HepG2 (cell line): ENCODE results near the gene TRANK1. TPM values are rescaled to one million over a fixed set of nuclear protein-coding genes. Genes with fewer than 3 reads are reported as not detected.

Experiments
- ARNTL ChIP-seq: sonication (generic); formaldehyde crosslinking; IDR thresholded peaks from 2 replicates; pipeline ENCODE4 v1.4.0; 2020; ENCODE audit warnings: mild to moderate bottlenecking, missing genetic modification reagents
- CHD4 ChIP-seq: fragments of 200-600 bp; sonication (generic); IDR thresholded peaks from 2 replicates; pipeline ENCODE4 v1.7.0; 2017; ENCODE audit warnings: mild to moderate bottlenecking, low read length, borderline replicate concordance
- HNRNPLL ChIP-seq: fragments of 200-400 bp; formaldehyde crosslinking; IDR thresholded peaks from 2 replicates; pipeline ENCODE4 v1.6.1; 2017; ENCODE audit warnings: mild to moderate bottlenecking, low read depth, low read length; ENCODE audit not compliant: poor library complexity, severe bottlenecking
- MZF1 ChIP-seq: sonication (generic); formaldehyde crosslinking; IDR thresholded peaks from 2 replicates; pipeline ENCODE4 v1.8.1; 2023; ENCODE audit warnings: mild to moderate bottlenecking, missing genetic modification reagents, borderline replicate concordance
- NFYC ChIP-seq: IDR thresholded peaks from 2 replicates; pipeline ENCODE4 v1.6.1; 2016; ENCODE audit warnings: missing genetic modification reagents, missing compliant biosample characterization
- SIN3B ChIP-seq: fragments of 150-350 bp; IDR thresholded peaks from 2 replicates; pipeline ENCODE4 v1.6.1; 2014; ENCODE audit warnings: low read length
- ZFP37 ChIP-seq: sonication (generic); formaldehyde crosslinking; IDR thresholded peaks from 2 replicates; pipeline ENCODE4 v1.4.0; 2020; ENCODE audit warnings: missing genetic modification reagents, borderline replicate concordance
- ZFX ChIP-seq: sonication (generic); formaldehyde crosslinking; IDR thresholded peaks from 2 replicates; pipeline ENCODE4 v1.4.0; 2020; ENCODE audit warnings: mild to moderate bottlenecking, low read depth, missing genetic modification reagents, moderate library complexity
- ZKSCAN8 ChIP-seq: IDR thresholded peaks from 2 replicates; pipeline ENCODE4 v1.6.1; 2016; ENCODE audit warnings: borderline replicate concordance, missing genetic modification reagents, missing compliant biosample characterization
- polyA plus RNA-seq, 8 experiments: library from polyadenylated mRNA; depleted of rRNA in 3 of 8; stranded (reverse) in 7 of 8; unstranded in 1 of 8; fragments of >200 nt; fragmentation: Illumina TruSeq in 4 of 8; extraction: Trizol in 4 of 8; gene quantifications; 2 replicates each; pipeline versions ENCODE4 v1.2.1 to v1.2.3, GENCODE V29; 2011 to 2016; ENCODE audit warnings: low read depth in 4 of 8, missing spikeins in 1 of 8, mixed read lengths in 1 of 8; ENCODE audit not compliant: insufficient read depth in 1 of 8
- total RNA-seq, 5 experiments: library from RNA; depleted of rRNA; stranded (reverse); fragments of >200 nt; fragmentation: Illumina TruSeq; extraction: Trizol; gene quantifications; 2 replicates each; pipeline ENCODE4 v1.2.3, GENCODE V29; 2016; ENCODE audit warnings: low read depth in 1 of 5
- TF ChIP-seq, protein P1 (sequence below): sonication (generic); formaldehyde crosslinking; IDR thresholded peaks from 2 replicates; pipeline ENCODE4; 2020; ENCODE audit warnings: missing genetic modification reagents, mild to moderate bottlenecking, borderline replicate concordance
- TF ChIP-seq, protein P2 (sequence below): sonication (generic); formaldehyde crosslinking; IDR thresholded peaks from 2 replicates; pipeline ENCODE4 v1.8.1; 2023; ENCODE audit warnings: missing genetic modification reagents, mild to moderate bottlenecking, borderline replicate concordance
- TF ChIP-seq, protein P3 (sequence below): IDR thresholded peaks from 2 replicates; pipeline ENCODE4 v1.6.1; 2016; ENCODE audit warnings: missing compliant biosample characterization, missing genetic modification reagents, borderline replicate concordance
- TF ChIP-seq, protein P4 (sequence below): sonication (generic); formaldehyde crosslinking; IDR thresholded peaks from 2 replicates; pipeline ENCODE4 v1.4.0; 2020; ENCODE audit warnings: mild to moderate bottlenecking, missing genetic modification reagents
- TF ChIP-seq, protein P5 (sequence below): sonication (generic); formaldehyde crosslinking; IDR thresholded peaks from 2 replicates; pipeline ENCODE4 v1.8.0; 2022; ENCODE audit warnings: missing genetic modification reagents, mild to moderate bottlenecking, inconsistent platforms, borderline replicate concordance
- TF ChIP-seq, protein P6 (sequence below): sonication (generic); formaldehyde crosslinking; IDR thresholded peaks from 2 replicates; pipeline ENCODE4 v1.8.1; 2023; ENCODE audit warnings: missing genetic modification reagents, inconsistent platforms, borderline replicate concordance
- TF ChIP-seq, protein P7 (sequence below): sonication (generic); formaldehyde crosslinking; IDR thresholded peaks from 2 replicates; pipeline ENCODE4 v1.5.0; 2020; ENCODE audit warnings: mild to moderate bottlenecking, missing genetic modification reagents, moderate library complexity

The TRANK1 gene
- total and polyA plus RNA-seq, 2 of the 13 experiments (the other 11 are each of a cell fraction or from before 2014, with no cell fraction given) = 0.13 to 0.32 TPM

DNA sequence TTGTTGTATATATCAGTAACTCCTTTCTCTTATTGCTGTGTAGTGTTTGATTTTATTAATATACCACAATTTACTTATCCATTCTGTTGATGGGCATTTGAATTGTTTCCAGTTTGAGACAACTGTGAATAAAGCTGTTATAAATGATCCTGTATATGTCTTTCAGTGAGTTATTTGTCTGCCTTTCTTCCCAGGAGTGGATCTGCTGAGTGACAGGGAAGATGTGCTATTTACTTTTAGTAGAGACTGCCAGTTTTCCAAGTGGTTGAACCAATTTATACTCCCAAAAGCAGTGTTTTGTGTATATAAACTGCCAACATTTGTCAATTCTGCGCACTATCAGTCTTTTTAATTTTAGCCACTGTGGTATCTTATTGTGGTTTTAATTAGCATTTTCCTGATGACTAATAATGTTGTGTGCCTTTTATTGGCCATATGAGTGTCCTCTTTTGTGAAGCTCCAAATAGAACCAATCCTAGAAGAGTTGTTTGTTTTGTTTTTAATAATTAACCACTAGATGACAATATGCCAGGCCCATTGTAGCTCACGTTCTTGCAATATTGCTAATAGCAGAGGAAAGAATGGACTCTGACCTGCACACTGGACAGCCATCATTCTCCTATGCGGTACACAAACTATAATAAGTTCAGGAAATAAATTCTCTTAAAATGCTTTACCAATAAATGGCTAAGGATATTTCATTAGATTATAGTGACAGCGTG, 25.3 kb downstream of the TRANK1 start (continued):
- TF ChIP-seq, protein P1, sequence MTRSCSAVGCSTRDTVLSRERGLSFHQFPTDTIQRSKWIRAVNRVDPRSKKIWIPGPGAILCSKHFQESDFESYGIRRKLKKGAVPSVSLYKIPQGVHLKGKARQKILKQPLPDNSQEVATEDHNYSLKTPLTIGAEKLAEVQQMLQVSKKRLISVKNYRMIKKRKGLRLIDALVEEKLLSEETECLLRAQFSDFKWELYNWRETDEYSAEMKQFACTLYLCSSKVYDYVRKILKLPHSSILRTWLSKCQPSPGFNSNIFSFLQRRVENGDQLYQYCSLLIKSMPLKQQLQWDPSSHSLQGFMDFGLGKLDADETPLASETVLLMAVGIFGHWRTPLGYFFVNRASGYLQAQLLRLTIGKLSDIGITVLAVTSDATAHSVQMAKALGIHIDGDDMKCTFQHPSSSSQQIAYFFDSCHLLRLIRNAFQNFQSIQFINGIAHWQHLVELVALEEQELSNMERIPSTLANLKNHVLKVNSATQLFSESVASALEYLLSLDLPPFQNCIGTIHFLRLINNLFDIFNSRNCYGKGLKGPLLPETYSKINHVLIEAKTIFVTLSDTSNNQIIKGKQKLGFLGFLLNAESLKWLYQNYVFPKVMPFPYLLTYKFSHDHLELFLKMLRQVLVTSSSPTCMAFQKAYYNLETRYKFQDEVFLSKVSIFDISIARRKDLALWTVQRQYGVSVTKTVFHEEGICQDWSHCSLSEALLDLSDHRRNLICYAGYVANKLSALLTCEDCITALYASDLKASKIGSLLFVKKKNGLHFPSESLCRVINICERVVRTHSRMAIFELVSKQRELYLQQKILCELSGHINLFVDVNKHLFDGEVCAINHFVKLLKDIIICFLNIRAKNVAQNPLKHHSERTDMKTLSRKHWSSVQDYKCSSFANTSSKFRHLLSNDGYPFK (CRISPR knock-in tag) = no peak
- TF ChIP-seq ZFP37 (CRISPR knock-in tag) (no peak), ZKSCAN8 (CRISPR knock-in tag) (no peak), SIN3B (no peak), HNRNPLL (no peak), MZF1 (CRISPR knock-in tag) (no peak), NFYC (peak; percentile 20; the same call in 1 of the 2 replicates), CHD4 (no peak), ARNTL (no peak), ZFX (CRISPR knock-in tag) (no peak)
- TF ChIP-seq, protein P2, sequence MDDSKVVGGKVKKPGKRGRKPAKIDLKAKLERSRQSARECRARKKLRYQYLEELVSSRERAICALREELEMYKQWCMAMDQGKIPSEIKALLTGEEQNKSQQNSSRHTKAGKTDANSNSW (CRISPR knock-in tag) = no peak
- TF ChIP-seq, protein P3, sequence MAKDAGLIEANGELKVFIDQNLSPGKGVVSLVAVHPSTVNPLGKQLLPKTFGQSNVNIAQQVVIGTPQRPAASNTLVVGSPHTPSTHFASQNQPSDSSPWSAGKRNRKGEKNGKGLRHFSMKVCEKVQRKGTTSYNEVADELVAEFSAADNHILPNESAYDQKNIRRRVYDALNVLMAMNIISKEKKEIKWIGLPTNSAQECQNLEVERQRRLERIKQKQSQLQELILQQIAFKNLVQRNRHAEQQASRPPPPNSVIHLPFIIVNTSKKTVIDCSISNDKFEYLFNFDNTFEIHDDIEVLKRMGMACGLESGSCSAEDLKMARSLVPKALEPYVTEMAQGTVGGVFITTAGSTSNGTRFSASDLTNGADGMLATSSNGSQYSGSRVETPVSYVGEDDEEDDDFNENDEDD (CRISPR knock-in tag) = no peak
- TF ChIP-seq, protein P4, sequence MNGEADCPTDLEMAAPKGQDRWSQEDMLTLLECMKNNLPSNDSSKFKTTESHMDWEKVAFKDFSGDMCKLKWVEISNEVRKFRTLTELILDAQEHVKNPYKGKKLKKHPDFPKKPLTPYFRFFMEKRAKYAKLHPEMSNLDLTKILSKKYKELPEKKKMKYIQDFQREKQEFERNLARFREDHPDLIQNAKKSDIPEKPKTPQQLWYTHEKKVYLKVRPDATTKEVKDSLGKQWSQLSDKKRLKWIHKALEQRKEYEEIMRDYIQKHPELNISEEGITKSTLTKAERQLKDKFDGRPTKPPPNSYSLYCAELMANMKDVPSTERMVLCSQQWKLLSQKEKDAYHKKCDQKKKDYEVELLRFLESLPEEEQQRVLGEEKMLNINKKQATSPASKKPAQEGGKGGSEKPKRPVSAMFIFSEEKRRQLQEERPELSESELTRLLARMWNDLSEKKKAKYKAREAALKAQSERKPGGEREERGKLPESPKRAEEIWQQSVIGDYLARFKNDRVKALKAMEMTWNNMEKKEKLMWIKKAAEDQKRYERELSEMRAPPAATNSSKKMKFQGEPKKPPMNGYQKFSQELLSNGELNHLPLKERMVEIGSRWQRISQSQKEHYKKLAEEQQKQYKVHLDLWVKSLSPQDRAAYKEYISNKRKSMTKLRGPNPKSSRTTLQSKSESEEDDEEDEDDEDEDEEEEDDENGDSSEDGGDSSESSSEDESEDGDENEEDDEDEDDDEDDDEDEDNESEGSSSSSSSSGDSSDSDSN = no peak
- TF ChIP-seq, protein P5, sequence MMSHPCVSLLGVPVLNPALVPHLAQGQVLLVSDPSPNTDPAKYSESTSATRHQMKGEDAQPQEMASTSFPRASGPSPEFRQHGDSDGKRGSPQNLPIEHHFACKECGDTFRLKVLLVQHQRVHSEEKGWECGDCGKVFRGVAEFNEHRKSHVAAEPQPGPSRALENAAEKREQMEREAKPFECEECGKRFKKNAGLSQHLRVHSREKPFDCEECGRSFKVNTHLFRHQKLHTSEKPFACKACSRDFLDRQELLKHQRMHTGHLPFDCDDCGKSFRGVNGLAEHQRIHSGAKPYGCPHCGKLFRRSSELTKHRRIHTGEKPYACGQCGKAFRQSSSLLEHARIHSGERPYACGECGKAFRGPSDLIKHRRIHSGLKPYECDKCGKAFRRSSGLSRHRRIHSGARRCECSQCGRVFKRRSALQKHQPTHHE (CRISPR knock-in tag) = no peak; the same call in 1 of the 2 replicates
- TF ChIP-seq, protein P6, sequence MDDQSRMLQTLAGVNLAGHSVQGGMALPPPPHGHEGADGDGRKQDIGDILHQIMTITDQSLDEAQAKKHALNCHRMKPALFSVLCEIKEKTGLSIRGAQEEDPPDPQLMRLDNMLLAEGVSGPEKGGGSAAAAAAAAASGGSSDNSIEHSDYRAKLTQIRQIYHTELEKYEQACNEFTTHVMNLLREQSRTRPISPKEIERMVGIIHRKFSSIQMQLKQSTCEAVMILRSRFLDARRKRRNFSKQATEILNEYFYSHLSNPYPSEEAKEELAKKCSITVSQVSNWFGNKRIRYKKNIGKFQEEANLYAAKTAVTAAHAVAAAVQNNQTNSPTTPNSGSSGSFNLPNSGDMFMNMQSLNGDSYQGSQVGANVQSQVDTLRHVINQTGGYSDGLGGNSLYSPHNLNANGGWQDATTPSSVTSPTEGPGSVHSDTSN = no peak
- TF ChIP-seq, protein P7, sequence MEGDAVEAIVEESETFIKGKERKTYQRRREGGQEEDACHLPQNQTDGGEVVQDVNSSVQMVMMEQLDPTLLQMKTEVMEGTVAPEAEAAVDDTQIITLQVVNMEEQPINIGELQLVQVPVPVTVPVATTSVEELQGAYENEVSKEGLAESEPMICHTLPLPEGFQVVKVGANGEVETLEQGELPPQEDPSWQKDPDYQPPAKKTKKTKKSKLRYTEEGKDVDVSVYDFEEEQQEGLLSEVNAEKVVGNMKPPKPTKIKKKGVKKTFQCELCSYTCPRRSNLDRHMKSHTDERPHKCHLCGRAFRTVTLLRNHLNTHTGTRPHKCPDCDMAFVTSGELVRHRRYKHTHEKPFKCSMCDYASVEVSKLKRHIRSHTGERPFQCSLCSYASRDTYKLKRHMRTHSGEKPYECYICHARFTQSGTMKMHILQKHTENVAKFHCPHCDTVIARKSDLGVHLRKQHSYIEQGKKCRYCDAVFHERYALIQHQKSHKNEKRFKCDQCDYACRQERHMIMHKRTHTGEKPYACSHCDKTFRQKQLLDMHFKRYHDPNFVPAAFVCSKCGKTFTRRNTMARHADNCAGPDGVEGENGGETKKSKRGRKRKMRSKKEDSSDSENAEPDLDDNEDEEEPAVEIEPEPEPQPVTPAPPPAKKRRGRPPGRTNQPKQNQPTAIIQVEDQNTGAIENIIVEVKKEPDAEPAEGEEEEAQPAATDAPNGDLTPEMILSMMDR (CRISPR knock-in tag) = no peak
